ENCODE measurements around the gene HELZ.

GRCh38 chr17:67076290-67076689, 168.7 kb downstream of the HELZ start:
- no peak for TF ChIP-seq CTCF (IDR thresholded peaks at IDR 0.05)
- no peak for TF ChIP-seq EP300 (IDR thresholded peaks at IDR 0.05)

Data from ovary (tissue), 3 donors.